Tibial artery (tissue), 4 donors: Measurements from ENCODE around the gene AQP6.

Experiments used
- DNase-seq, 2 donors: peaks; one replicate each; pipeline ENCODE4 v3.0.0-alpha.2; 2019
- H3K27ac ChIP-seq, 2 donors: fragments of 200-600 bp; sonication (generic) in 1 of 2; 1 replicate in 1 of 2; 2 replicates in 1 of 2; pipeline ENCODE4 v1.5.1; 2018 to 2019; ENCODE audit warnings: mild to moderate bottlenecking in 1 of 2
- H3K27me3 ChIP-seq, 2 donors: fragments of 200-600 bp; sonication (generic) in 1 of 2; one replicate each; pipeline versions ENCODE4 v1.5.1 to v1.6.0; 2016 to 2019
- H3K36me3 ChIP-seq, 3 donors: fragments of 200-600 bp; sonication (generic) in 2 of 3; one replicate each; pipeline ENCODE4 v1.5.1; 2016 to 2019; ENCODE audit warnings: mild to moderate bottlenecking in 2 of 3
- H3K4me1 ChIP-seq, 4 donors: fragments of 200-600 bp; sonication (generic) in 2 of 4; 1 replicate in 3 of 4; 2 replicates in 1 of 4; pipeline ENCODE4 v1.5.1; 2016 to 2019
- H3K4me3 ChIP-seq, 2 donors: fragments of 200-600 bp; sonication (generic) in 1 of 2; 1 replicate in 1 of 2; 2 replicates in 1 of 2; pipeline ENCODE4 v1.5.1; 2018 to 2019; ENCODE audit warnings: mild to moderate bottlenecking in 2 of 2
- H3K9me3 ChIP-seq, 3 donors: fragments of 200-600 bp; sonication (generic) in 1 of 3; one replicate each; pipeline ENCODE4 v1.5.1; 2016 to 2019
- CTCF ChIP-seq, 2 experiments: fragments of 200-600 bp in 1 of 2; fragments of 450-650 bp in 1 of 2; IDR thresholded peaks; one replicate each; pipeline ENCODE4 v1.5.1; 2017 to 2019; ENCODE audit warnings: antibody characterized with exemption in 2 of 2, mild to moderate bottlenecking in 1 of 2, moderate library complexity in 1 of 2
- intact Hi-C: fragments of 100-400 bp; cut with DNase I; formaldehyde crosslinking; loops from one replicate; pipeline ENCODE4 v1.15.0; 2023; ENCODE audit warnings: low total_unique reads

AQP6 gene

GRCh38 chr12:49932533-49933130 lies 40.1 kb upstream of the AQP6 start:
- no peak for TF ChIP-seq CTCF (IDR thresholded peaks at IDR 0.05)
- Histone ChIP-seq H3K9me3 (no peaks in the 10 kb centered on the region), H3K27ac (no peak overlapping the region), H3K4me3 (no peak overlapping the region), H3K4me1 (no peaks in the 10 kb centered on the region), H3K27me3 (peaks cover 0 to 5% of the 10 kb centered on the region in 2 donors), H3K36me3 (no peaks in the 10 kb centered on the region)
- no peak for DNase-seq
- intact Hi-C loops, result no loop called here

- intact Hi-C loops, result no loop called here
- Histone ChIP-seq H3K27ac (no peak overlapping the region), H3K4me3 (no peak overlapping the region), H3K36me3 (no peaks in the 10 kb centered on the region), H3K27me3 (peaks cover 0 to 5% of the 10 kb centered on the region in 2 donors), H3K9me3 (no peaks in the 10 kb centered on the region), H3K4me1 (no peaks in the 10 kb centered on the region)
- no peak for TF ChIP-seq CTCF (IDR thresholded peaks at IDR 0.05)
- no peak for DNase-seq
Observed at GRCh38 chr12:49933796-49934195, 39.0 kb upstream of the AQP6 start.

GRCh38 chr12:49934505-49934904 lies 38.2 kb upstream of the AQP6 start:
- no peak for TF ChIP-seq CTCF (IDR thresholded peaks at IDR 0.05)
- Histone ChIP-seq H3K4me3 (no peak overlapping the region), H3K4me1 (no peaks in the 10 kb centered on the region), H3K27me3 (peaks cover 0 to 4% of the 10 kb centered on the region in 2 donors), H3K36me3 (no peaks in the 10 kb centered on the region), H3K27ac (no peak overlapping the region), H3K9me3 (no peaks in the 10 kb centered on the region)
- DNase-seq, result no peak
- intact Hi-C loops, result no loop called here

GRCh38 chr12:49936925-49937324 lies 35.8 kb upstream of the AQP6 start:
- intact Hi-C loops, result no loop called here
- Histone ChIP-seq H3K27ac (no peak overlapping the region), H3K4me3 (no peak overlapping the region), H3K9me3 (no peaks in the 10 kb centered on the region), H3K36me3 (no peaks in the 10 kb centered on the region), H3K27me3 (no peaks in the 10 kb centered on the region), H3K4me1 (no peaks in the 10 kb centered on the region)
- TF ChIP-seq CTCF (IDR thresholded peaks at IDR 0.05), result no peak
- no peak for DNase-seq

GRCh38 chr12:49937639-49938300 lies 35.0 kb upstream of the AQP6 start:
- intact Hi-C loops, result no loop called here

More at GRCh38 chr12:49937639-49938300, 35.0 kb upstream of the AQP6 start:
- no peak overlapping the region for H3K4me3 ChIP-seq
- no peaks in the 10 kb centered on the region for H3K36me3 ChIP-seq
- H3K4me1 ChIP-seq, result no peaks in the 10 kb centered on the region
- H3K27me3 ChIP-seq, result no peaks in the 10 kb centered on the region
- no peak overlapping the region for H3K27ac ChIP-seq
- DNase-seq, result no peak
- no peak for TF ChIP-seq CTCF (IDR thresholded peaks at IDR 0.05)
- H3K9me3 ChIP-seq, result no peaks in the 10 kb centered on the region
